NCI-H1930 (cell line): ENCODE measurements around the gene PHC2.
"Not testable (repeated sequence)": the region's sequence is repeated elsewhere in the genome, so short reads cannot be mapped to it uniquely, and the experiment has no call there.

Experiments used
- DNase-seq, 2 experiments: peaks; one replicate each; lab custom pipeline; 2025; lab: John Stamatoyannopoulos, UW

Gene PHC2

DNA sequence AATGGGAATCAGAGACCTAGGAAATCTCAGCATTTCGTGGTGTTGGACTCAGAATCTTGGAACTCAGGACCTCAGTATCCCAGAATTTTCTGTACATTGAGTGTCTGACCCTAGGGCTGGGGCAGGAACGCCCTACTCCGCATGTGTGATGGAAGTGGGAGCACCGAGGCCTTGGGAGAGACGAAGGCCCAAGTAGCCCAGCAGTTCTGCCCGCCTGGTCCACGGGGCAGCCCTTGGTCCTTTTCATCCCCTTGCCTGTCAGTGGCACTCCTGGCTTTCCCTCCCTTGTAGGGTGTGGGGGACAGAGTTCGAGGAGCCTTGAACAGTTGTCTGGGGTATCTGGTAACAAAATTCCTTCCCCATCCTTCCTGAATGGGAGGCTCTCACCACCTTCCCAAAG, 120.2 kb downstream of the PHC2 start:
- no peak for DNase-seq

DNA sequence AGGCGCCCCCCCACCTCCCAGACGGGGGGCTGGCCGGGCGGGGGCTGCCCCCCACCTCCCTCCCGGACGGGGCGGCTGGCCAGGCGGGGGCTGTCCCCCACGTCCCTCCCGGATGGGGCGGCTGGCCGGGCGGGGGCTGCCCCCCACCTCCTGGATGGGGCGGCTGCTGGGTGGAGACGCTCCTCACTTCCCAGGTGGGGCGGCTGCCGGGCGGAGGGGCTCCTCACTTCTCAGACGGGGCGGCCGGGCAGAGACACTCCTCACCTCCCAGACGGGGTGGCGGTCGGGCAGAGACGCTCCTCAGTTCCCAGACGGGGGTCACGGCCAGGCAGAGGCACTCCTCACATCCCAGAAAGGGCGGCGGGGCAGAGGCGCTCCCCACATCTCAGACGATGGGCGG, 121.5 kb downstream of the PHC2 start:
- DNase-seq = not testable (repeated sequence)

DNA sequence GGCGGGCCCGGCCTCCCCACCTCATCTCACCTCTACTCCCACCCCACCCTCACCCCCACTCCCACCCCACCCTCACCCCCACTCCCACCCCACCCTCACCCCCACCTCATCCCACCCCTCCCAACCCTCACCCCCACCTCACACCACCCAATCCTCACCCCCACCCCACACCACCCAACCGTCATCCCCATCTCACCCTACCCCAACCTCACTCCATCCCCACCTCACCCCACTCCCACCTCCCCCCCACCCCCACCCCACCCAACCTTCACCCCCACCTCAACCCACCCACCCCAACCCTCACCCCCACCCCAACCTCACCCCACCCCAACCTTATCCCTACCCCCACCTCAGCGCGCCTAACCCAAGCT, 123.4 kb downstream of the PHC2 start:
- DNase-seq = no peak

DNA sequence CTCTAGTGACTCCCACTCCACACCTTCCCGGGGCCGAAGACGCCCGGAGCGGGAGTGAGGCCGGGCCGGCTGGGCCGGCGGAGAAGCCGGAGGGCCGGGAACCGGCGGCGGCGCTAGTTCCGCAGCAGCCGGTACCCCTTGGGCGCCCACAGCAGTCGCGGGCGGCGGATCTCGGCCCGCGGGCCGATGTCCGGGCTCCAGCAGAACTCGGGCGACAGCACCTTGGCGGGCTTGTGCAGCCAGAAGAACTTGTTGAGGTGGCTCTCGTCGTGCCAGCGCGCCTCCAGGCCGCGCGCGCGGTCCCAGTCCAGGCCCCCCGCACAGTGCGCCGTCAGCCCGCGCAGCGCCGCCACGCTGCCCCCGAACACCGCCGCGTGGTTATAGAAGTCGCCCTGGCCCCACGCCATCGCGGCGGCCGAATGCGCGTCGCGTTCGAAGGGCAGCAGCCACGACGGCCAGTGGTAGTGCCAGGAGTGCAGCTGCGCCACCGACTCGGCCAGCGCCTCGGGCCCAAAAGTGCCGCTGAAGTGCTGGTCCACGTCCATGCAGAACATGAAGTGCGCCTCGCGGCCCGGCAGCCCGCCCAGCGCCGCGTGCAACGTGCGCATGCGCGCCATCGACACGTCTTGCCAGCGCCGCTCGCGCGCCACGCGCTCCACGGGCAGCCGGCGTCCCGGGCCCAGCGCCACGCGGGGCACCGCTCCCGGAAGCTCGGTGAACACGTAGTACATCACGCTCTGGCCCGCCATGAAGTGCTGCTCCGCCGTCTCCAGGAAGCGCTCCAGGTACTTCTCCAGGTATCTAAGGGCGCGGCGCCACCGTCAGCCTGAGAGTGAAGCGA, 124.0 kb downstream of the PHC2 start:
- DNase-seq = no peak

DNA sequence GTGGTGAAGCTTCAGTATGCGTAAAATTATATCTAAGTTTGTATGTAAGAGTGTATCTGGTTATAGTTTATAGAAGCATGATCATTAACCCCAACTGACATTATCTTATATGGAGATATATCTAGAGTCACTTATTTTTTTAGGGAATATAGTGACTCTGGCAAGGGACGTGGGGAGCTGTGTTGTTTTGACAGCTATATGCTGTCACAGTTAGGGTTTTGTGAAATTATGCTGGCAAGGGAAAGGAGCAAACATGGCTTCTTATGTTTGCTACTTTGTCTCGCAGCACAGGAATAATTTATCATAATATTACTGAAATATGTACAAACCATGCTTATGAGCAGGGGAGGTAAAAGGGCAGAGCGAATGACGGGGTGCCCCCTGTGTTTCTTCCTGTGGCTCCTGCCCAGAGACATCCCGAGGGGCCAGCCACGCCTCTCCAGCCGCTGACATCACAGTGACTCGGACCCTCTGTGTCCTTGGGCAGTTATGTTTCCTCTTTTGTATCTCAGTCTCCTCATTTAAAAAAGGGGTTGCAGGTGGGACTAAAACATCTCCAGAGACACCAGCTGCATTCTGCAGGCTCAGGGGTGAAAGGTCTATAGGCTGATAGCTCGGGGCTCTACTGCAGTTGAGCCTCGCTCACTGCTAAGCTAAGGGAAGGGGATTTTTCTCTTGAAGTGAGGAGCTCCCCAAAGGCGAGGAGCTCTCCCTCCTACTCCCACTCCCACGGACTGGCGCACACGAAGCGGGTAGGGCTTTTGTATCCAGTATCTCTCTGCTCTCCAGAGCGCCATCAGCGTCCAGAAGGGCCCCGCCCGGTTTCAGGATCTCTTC, 124.9 kb downstream of the PHC2 start:
- DNase-seq = no peak

DNA sequence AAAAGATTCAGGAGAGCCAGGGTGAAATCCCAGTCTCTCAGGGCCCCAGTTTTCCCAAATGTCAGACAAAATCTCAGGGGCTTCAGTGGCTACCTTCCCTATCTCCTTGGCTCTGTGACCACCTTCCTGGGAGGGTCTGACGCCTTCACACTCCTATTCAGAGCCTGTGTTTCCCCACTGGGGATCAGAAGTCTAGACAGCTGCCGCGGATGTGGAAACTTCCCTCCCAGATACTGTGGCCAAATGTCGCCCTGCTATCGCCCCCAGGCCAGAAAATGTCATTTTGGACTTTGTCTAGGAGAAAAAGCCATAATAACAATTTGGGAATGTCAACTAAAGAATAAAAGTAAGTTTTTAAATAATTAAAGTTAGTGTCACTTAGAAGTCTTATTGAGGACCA, 125.9 kb downstream of the PHC2 start:
- no peak for DNase-seq

DNA sequence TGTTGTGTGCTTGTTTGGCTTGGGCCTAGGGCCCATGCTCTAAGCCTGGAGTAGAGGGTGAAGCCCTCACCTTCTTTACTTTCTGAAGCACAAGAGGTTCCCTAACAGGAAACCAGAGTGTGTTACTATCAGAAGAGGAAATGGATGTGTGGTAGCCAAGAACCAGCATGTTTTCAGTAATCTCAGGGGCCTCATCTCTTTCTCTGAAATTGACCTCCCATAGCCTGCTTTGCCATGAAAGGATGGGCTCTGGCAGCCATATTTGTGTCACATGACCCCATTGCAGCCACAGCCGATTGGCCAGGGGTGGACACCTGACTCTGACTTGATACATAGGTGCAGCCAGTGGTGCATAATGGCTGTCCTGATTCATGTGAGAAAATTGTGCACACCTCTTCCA, 128.6 kb downstream of the PHC2 start:
- no peak for DNase-seq

DNA sequence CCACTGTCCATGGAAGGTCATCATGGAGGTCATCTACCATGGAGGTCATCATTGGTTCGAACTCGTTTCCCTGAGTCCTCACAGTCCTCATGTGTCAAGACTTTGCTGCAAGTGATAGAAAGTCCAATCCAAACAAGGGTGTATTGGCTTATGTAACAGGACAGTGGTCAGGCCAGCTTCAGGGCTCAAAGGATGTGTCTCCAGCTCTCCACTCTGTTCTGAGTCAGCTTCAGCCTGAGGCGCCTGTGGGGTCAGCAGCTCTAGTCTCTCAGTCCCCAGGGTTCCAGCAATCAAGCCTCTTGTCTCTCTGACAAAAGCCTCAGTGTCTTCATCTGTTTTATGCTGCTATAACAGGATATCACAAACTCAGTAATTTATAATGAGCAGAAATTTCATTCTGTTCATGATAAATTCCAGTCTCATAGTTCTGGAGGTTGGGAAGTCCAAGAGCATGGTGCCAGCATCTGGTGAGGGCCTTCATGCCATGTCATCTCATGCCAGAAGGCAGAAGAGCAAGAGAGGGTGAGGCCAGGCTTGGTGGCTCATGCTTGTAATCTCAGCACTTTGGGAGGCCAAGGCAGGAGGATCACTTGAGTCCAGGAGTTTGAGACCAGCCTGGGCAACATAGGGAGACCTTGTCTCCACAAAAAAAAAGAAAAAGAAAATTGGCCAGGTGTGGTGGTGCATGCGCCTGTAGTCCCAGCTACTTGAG, 129.5 kb downstream of the PHC2 start:
- DNase-seq = no peak

DNA sequence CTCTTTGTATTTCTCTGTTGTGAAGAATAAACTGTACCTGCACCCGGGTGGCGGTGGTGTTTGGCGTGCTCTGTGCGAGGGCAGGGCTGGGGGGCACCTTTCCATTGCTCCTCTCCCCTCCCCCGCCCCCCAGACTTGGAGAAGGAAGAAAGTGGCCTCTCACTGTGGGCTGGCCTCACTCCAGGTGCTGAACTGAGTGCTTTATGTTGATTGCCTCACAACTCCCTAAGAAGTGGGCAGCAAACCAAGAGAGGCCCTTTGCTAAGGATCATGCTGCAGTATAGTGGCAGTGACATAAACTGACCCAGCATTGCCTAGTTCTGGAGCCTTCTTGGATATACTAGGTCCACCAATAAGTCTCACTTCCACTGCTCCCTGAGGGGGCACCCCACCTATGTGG, 130.2 kb downstream of the PHC2 start:
- DNase-seq = no peak

DNA sequence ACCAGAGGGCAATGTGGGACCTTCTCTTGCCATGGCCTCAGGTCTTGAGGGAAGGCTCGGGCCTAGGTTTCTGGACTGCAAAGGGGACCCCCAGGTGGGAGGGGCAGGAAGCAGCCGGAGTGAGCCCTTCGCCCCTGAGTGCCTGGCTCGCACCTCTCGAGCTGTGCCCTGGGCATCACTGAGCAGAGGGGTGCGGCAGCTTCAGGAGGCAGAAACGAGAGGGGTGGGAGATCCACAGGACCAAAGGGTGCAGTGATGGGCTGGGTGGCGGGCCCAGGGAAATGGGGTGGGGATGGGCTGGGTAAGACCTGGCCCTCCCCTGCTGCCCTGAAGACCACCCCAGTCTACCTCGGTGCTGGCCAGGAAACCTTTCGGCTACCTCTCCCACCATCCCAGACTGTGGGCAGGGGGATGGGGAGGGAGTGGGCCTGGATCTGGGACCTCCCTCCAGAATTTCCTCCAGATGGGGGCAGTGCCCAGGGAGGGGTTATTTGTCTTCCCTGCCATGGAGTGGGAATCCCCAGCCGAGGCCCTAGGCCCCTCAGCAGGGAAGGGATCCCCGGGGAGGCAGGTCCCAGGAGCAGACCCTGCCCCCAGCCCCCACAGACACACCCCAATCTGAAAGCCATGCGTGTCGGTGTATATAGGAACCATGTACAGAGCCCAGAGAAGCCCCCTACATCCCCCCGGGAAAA, 131.3 kb downstream of the PHC2 start:
- no peak for DNase-seq

DNA sequence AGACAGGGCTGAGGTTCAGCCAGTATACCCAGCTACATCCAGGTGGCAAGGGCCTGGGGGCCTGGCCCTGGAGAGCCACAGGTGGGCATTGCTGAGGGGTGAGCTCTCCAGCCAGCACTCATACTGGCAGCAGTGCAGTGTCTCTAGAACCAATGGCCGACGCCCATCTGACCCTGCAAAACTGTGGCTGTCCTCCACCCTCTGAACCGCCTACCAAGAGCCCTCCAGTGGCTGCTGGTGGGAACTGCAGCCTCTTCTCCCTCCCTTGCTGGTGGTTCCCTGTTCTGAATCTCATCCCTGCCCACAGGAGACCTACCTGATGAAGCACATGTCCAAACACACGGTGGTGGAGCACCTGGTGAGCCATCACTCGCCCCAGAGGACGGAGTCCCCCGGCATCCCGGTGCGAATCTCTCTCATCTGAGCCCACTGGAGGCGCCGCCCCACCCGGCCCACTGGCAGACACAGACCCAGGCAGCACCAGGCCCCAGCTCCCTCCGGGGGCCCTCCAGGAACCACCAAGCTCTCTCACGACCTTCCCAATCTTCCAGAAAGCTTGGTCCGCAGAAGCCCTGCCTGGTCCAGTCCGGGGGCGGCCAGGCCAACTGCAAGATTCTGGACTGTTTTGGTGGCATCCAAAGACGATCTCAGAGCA, 132.1 kb downstream of the PHC2 start:
- DNase-seq = no peak

DNA sequence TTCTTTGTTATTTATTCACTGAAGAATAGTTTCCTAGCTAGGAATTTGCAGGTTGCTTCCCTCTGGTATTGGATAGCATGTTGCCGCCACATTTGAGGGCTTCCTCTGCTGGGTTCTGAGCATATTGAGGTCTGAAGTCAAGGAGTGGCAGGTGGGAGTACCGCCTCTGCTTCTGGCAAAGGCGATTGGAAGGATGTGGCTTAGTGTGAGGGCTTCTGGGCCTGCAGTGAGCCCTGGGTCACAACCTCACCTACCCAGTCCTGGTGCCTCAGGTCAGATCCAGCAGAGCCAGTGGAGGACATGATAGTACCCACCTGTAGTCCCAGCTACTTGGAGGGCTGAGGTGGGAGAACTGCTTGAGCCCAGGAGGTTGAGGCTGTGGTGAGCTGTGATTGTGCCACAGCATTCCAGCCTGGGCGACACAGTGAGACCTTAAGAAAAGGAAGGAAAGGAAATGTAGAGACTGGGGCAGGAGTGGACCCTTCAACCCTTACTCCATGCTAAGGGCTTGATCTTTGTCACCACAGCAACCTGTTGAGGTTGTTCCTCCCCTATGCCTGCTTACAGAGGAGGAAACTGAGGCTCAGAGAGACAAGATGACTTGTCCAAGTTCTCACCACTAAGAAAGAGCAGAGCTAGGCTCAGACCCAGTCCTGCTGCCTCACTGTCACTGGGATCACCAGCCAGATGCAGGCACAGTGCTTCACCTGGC, 132.8 kb downstream of the PHC2 start:
- no peak for DNase-seq

DNA sequence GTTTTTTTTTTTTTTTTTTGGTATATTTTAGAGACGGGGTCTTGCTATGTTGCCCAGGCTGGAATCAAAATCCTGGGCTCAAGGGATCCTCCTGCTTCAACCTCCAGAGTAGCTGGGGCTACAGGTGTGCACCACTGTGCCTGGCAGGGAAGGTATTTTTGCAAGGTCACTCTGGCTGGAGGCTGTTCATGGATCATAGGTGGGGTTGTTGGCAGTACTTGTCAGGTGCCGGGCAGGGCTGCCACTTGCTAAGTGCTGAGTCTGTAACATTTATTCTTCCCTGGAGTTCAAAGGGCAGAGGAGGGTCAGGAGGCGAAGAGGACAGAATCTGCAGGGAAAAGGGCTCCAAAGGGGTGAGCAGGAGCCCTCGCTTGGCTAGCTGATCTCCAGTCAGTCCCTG, 134.1 kb downstream of the PHC2 start:
- DNase-seq = no peak

DNA sequence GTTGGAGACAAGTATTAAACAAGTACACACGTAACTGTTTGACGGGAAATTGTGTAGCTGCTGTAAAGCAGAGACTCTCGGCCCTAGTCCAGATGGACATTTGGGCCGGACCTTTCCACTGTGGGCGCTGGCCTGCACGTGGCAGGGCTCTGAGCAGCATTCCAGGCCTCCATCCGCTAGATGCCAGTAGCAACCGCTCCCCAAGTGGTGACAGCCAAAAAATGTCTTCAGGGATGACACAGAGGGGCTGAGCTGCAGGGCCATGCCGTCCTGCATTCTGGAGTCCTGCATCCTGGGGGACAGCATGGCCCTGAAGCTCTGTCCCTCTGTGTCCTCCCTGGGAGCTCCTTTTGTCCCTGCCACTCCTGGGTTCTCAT, 134.8 kb downstream of the PHC2 start:
- DNase-seq = no peak

DNA sequence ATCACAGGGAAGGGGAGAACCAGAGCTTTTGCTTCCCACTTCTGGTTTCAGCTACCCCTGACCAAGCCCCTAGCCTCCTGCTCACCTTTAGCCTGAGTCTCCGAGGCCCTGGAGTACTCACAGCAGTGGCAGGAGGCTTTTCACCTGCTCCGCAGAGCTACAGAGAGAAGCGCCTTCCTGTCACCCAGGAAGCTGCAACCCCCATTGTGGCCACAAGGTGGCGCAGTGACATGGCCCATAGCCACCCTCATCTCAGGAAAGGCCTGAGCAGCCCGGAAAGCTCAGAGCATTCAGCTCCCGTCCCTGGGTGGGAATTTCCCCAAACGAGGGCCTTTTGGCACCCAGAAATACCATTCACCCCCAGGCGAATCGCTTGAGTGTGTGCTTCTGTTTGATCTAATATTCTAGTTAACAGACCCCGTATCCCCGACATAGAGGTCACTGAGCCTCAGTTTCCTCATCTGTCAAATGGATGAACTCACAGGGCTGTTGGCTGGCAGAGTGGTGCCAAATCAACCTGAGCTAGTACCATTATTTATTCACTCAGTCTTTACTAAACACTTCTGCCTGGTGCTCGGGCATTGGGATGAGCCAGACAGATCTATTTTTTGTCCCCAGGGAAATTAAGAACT, 135.3 kb downstream of the PHC2 start:
- peak; percentile 53 to 69 for DNase-seq

DNA sequence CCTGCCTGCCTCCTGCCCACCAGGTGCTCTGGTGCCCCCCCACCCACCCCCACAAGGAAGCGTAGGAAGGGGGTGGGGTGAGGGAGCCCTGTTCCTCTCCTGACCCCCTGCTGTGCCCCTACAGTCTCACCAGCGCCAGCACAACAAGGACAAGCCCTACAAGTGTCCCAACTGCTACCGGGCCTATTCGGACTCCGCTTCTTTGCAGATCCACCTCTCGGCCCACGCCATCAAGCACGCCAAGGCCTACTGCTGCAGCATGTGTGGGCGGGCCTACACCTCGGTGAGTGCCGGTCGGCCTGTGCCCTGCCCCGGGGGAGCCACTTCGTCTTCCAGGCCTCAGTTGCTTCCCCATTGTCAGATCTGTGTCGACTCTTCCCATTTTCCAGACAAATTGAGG, 135.9 kb downstream of the PHC2 start:
- no peak for DNase-seq

DNA sequence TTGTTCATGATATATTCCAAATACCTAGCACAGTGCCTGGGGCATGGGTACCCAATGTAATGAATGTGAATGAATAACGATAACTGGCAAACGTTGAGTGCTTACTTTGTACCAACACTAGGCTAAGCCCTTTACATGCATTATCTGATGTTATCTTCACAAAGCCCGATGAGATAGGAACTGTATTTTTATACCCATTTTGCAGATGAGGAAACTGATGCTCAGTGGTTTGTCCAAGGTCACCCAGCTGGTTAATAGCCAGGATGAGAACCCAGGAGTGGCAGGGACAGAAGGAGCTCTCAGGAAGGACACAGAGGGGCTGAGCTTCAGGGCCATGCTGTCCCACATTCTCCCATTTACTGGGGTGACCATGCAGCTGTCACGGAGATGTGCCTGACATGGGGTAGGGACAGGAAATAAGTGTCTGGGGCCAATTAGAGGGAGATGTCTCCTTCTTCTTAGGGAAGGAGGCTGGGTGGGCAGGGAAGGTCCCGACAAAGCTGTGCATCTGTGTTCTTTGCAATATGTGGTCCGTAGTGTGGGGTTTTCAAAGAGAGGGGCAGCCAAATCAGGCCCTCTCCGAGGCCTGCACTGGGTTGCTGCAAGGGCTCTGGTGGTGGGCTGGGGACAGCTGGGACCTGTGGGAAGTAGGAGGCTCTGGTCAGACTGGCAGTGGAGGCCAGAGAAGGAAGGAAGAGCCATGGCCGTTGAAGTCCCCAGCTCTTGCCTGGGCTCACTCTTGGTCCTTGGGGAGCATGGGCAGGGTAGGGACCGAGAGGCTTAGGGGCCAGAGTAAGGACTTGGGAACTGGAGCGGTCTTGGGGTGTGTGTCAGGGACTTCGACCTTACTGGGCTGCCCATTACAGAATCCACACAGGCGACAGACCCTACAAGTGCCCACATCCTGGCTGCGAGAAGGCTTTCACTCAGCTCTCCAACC, 136.6 kb downstream of the PHC2 start:
- no peak for DNase-seq

DNA sequence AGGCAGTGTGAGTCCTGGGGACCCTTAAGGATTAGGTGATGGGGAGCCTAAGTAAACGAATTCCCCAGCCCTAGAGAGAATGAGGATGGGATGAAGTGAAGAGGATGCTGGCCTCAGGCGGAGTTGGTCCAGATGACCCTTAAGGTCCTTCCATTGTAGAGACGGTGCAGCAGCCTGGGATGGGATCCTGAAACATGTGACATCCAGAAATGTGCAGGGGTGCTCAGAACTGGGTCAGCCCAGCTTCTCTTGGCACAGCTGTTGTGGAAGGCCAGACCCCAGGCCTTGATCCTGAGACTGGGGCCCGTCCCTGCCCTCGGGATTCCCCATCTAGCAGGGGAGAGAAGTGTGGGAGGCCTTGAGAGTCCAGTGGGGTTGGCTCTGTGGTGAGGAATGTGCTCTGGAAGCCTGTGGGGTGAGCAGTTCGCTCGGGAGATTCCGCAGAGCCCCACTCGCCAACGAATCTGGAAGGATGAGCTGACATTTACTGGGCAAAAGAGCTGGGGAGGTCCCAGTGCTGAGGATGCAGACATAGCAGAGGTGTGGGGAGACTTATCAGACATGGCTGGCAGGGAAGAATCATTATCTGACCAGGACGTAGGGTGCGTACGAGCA, 138.1 kb downstream of the PHC2 start:
- no peak for DNase-seq

DNA sequence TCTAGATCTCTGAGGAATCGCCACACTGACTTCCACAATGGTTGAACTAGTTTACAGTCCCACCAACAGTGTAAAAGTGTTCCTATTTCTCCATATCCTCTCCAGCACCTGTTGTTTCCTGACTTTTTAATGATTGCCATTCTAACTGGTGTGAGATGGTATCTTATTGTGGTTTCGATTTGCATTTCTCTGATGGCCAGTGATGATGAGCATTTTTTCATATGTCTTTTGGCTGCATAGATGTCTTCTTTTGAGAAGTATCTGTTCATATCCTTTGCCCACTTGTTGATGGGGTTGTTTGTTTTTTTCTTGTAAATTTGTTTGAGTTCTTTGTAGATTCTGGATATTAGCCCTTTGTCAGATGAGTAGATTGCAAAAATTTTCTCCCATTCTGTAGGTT, 140.3 kb downstream of the PHC2 start:
- DNase-seq = not testable (repeated sequence)
